HepG2 (cell line): ENCODE results near the gene MGAT4C. TPM values are rescaled to one million over a fixed set of nuclear protein-coding genes. Genes with fewer than 3 reads are reported as not detected.

Experiments
- ATAC-seq: fragments of 200-7000 bp; cut with Tn5 transposase; 3 replicates; pipeline ENCODE4 v1.9.1; 2020; ENCODE audit warnings: mild to moderate bottlenecking, moderate library complexity
- BruUV-seq: library from RNA; stranded (reverse); fragments of 400-500 nt; replicated peaks from 2 replicates; lab custom pipeline; 2021; lab: Mats Ljungman, UMichigan
- CTCF ChIA-PET: fragments of 300-600 bp; formaldehyde crosslinking; extraction: SDS; loops from one replicate; lab custom pipeline; 2021; ENCODE audit warnings: low total read pairs, inconsistent platforms, low intra/inter-chr PET ratio; lab: Yijun Ruan, JAX
- POLR2A ChIA-PET: fragments of 350-600 bp; sonication (Branson Sonifier 250); formaldehyde crosslinking; loops from one replicate; lab custom pipeline; 2020; ENCODE audit warnings: antibody characterized with exemption, inconsistent platforms; lab: Yijun Ruan, JAX
- DNase-seq: peaks from one replicate; pipeline ENCODE4 v3.0.0-alpha.2; 2015; ENCODE audit warnings: low spot score
- FAIRE-seq: peaks from 3 replicates; lab custom pipeline; 2011; peaks lifted over from hg19 to GRCh38; lab: Jason Lieb, UNC
- H2AFZ ChIP-seq: one replicate; pipeline ENCODE4 v1.6.1; 2011; ENCODE audit warnings: low read length, inconsistent platforms
- H3K27ac ChIP-seq: fragments of 300-600 bp; 3 replicates; pipeline ENCODE4 v1.8.0; 2011; ENCODE audit warnings: mixed run types, mild to moderate bottlenecking, mixed read lengths, low read length, inconsistent platforms; ENCODE audit not compliant: insufficient read depth; ENCODE audit errors: extremely low read length
- H3K27me3 ChIP-seq, 2 experiments: fragments of 200-600 bp in 1 of 2; 2 replicates in 1 of 2; 3 replicates in 1 of 2; pipeline versions ENCODE4 v1.6.0 to v1.8.0; 2011; ENCODE audit warnings: low read length in 2 of 2, mild to moderate bottlenecking in 2 of 2, moderate library complexity in 2 of 2, inconsistent platforms in 1 of 2; ENCODE audit not compliant: insufficient read depth in 2 of 2, control insufficient read depth in 1 of 2
- H3K36me3 ChIP-seq, 2 experiments: fragments of 200-600 bp in 1 of 2; replicated peaks in 1 of 2; 2 replicates in 1 of 2; 3 replicates in 1 of 2; pipeline versions ENCODE4 v1.5.1 to v1.8.0; 2011; ENCODE audit warnings: low read length in 2 of 2, inconsistent platforms in 1 of 2; ENCODE audit not compliant: insufficient read depth in 2 of 2, control insufficient read depth in 1 of 2
- H3K4me1 ChIP-seq: 2 replicates; pipeline ENCODE4 v1.5.1; 2012; ENCODE audit warnings: low read length, inconsistent platforms; ENCODE audit not compliant: insufficient read depth
- H3K4me2 ChIP-seq: 2 replicates; pipeline ENCODE4 v1.6.0; 2011; ENCODE audit warnings: low read depth, low read length, inconsistent platforms
- H3K4me3 ChIP-seq, 3 experiments: fragments of 200-600 bp in 1 of 3; sonication (generic), shearing (Covaris generic) in 1 of 3; replicated peaks in 1 of 3; 2 replicates each; pipeline ENCODE4 v1.5.1; 2011 to 2016; ENCODE audit warnings: low read length in 3 of 3, inconsistent platforms in 2 of 3, low read depth in 2 of 3, mild to moderate bottlenecking in 2 of 3, control low read depth in 1 of 3, mixed read lengths in 1 of 3; ENCODE audit not compliant: insufficient read depth in 1 of 3
- H3K79me2 ChIP-seq: one replicate; pipeline ENCODE4 v1.6.1; 2011; ENCODE audit warnings: low read length, inconsistent platforms; ENCODE audit not compliant: insufficient read depth
- H3K9ac ChIP-seq: 2 replicates; pipeline ENCODE4 v1.6.0; 2011; ENCODE audit warnings: mild to moderate bottlenecking, low read depth, low read length, inconsistent platforms; ENCODE audit not compliant: insufficient read depth
- H3K9me3 ChIP-seq: 2 replicates; pipeline ENCODE4 v1.5.1; 2012; ENCODE audit warnings: mild to moderate bottlenecking, low read length
- H4K20me1 ChIP-seq: 2 replicates; pipeline ENCODE4 v1.6.0; 2011; ENCODE audit warnings: inconsistent platforms, mild to moderate bottlenecking, low read length, moderate library complexity; ENCODE audit not compliant: insufficient read depth
- MAFF ChIP-seq: IDR thresholded peaks from 2 replicates; pipeline ENCODE4 v1.6.1; 2011; ENCODE audit warnings: low read depth, low read length, improper control_type of control experiment
- MAFK ChIP-seq, 2 experiments: IDR thresholded peaks in 1 of 2; conservative IDR thresholded peaks in 1 of 2; 2 replicates each; pipeline ENCODE4 v1.6.1; 2011; ENCODE audit warnings: improper control_type of control experiment in 2 of 2, low read length in 2 of 2
- MED13 ChIP-seq: sonication (generic); formaldehyde crosslinking; IDR thresholded peaks from 2 replicates; pipeline ENCODE4 v1.5.0; 2020; ENCODE audit warnings: missing genetic modification reagents
- WGBS: methylation state at CpG from one replicate; pipeline ENCODE4 v1.1.6; 2017; ENCODE audit warnings: low lambda C conversion rate; 5-methylcytosine and 5-hydroxymethylcytosine counted together
- in situ Hi-C: cut with HindIII; loops from 2 replicates; pipeline ENCODE4 v1.10.0; 2017; ENCODE audit warnings: low pct_unique_long_range_greater_than_20kb; ENCODE audit not compliant: extremely low pct_ligation_motif_present
- intact Hi-C: fragments of 100-400 bp; cut with micrococcal nuclease; formaldehyde crosslinking; loops from one replicate; pipeline ENCODE4 v1.10.0; 2022; ENCODE audit not compliant: unreplicated experiment
- polyA plus RNA-seq, 8 experiments: library from polyadenylated mRNA; depleted of rRNA in 3 of 8; stranded (reverse) in 7 of 8; unstranded in 1 of 8; fragments of >200 nt; fragmentation: Illumina TruSeq in 4 of 8; extraction: Trizol in 4 of 8; gene quantifications; 2 replicates each; pipeline versions ENCODE4 v1.2.1 to v1.2.3, GENCODE V29; 2011 to 2016; ENCODE audit warnings: low read depth in 4 of 8, missing spikeins in 1 of 8, mixed read lengths in 1 of 8; ENCODE audit not compliant: insufficient read depth in 1 of 8
- total RNA-seq, 5 experiments: library from RNA; depleted of rRNA; stranded (reverse); fragments of >200 nt; fragmentation: Illumina TruSeq; extraction: Trizol; gene quantifications; 2 replicates each; pipeline ENCODE4 v1.2.3, GENCODE V29; 2016; ENCODE audit warnings: low read depth in 1 of 5
- TF ChIP-seq, protein P1 (sequence below), 2 experiments: fragments of 450-650 bp in 1 of 2; sonication (generic) in 1 of 2; formaldehyde crosslinking in 1 of 2; IDR thresholded peaks; 2 replicates each; pipeline versions ENCODE4 v1.6.1 to v1.8.0; 2016 to 2022; ENCODE audit warnings: antibody characterized with exemption in 1 of 2, mild to moderate bottlenecking in 1 of 2, missing genetic modification reagents in 1 of 2

The MGAT4C gene
- total and polyA plus RNA-seq, 2 of the 13 experiments (the other 11 are each of a cell fraction or from before 2014, with no cell fraction given), result not detected

DNA sequence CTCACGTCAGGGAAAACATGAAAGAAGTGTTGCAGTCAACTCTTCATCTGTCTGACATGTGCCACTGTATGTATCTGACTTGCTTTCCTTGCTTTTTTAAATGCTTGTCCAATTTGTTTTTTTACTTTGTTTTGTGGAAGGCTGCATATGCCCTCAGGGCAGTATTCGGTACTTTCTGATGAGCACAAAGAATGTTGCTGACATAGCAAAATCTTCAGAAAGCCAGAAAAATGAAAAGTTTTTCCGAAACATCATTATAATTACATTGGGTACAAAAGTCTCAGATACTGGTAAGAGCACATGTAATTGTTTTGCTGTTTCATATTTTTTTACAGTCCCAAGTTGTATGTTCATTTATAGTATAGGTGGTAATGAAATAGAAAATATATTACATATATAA is 237.8 kb downstream of the MGAT4C start (continued):
- TF ChIP-seq, protein P1, sequence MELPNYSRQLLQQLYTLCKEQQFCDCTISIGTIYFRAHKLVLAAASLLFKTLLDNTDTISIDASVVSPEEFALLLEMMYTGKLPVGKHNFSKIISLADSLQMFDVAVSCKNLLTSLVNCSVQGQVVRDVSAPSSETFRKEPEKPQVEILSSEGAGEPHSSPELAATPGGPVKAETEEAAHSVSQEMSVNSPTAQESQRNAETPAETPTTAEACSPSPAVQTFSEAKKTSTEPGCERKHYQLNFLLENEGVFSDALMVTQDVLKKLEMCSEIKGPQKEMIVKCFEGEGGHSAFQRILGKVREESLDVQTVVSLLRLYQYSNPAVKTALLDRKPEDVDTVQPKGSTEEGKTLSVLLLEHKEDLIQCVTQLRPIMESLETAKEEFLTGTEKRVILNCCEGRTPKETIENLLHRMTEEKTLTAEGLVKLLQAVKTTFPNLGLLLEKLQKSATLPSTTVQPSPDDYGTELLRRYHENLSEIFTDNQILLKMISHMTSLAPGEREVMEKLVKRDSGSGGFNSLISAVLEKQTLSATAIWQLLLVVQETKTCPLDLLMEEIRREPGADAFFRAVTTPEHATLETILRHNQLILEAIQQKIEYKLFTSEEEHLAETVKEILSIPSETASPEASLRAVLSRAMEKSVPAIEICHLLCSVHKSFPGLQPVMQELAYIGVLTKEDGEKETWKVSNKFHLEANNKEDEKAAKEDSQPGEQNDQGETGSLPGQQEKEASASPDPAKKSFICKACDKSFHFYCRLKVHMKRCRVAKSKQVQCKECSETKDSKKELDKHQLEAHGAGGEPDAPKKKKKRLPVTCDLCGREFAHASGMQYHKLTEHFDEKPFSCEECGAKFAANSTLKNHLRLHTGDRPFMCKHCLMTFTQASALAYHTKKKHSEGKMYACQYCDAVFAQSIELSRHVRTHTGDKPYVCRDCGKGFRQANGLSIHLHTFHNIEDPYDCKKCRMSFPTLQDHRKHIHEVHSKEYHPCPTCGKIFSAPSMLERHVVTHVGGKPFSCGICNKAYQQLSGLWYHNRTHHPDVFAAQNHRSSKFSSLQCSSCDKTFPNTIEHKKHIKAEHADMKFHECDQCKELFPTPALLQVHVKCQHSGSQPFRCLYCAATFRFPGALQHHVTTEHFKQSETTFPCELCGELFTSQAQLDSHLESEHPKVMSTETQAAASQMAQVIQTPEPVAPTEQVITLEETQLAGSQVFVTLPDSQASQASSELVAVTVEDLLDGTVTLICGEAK (IDR thresholded peaks at IDR 0.05), result no peak
- TF ChIP-seq, protein P1 (CRISPR knock-in tag; IDR thresholded peaks at IDR 0.05), result no peak
- peak; percentile 95 for TF ChIP-seq MAFF
- peak; percentile 92 to 97 for TF ChIP-seq MAFK (conservative IDR thresholded peaks at IDR 0.05 in 1 of 2, IDR thresholded peaks at IDR 0.05 in 1 of 2; ENCODE audit: low read length in 2 of 2)

DNA sequence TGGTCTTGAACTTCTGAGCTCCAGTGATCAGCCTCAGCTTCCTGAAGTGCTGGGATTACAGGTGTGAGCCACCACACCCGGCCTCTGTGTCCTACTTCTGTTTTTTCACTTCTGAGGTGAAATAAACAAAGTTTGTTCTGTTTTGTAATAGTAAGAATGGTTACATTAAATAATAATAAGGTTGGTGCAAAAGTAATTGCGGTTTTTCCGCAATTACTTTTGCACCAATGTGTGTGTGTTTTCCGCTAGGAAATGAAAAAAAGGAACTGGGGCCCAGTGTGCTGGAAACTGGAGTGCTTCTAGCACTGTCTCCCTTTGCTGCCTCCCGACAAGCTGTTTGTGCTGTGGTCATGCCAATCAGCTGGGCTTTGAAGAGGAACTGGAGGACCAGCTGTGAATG is 241.2 kb downstream of the MGAT4C start:
- no peak overlapping the region for H3K9ac ChIP-seq
- no peak for FAIRE-seq
- ATAC-seq, result no peak
- no peak overlapping the region for H3K4me3 ChIP-seq
- DNase-seq, result no peak
- intact Hi-C loops, result no loop called here
- no peaks in the 10 kb centered on the region; a peak in 1 of 5 replicates for H3K27me3 ChIP-seq
- no peaks in the 10 kb centered on the region for H3K79me2 ChIP-seq
- H2AFZ ChIP-seq, result no peak overlapping the region
- H3K4me2 ChIP-seq, result no peak overlapping the region
- H3K36me3 ChIP-seq, result no peaks in the 10 kb centered on the region
- WGBS, result 15% methylated on average over 5 of the region's 5 CpGs
- no peaks in the 10 kb centered on the region for H3K4me1 ChIP-seq
- no peaks in the 10 kb centered on the region for H3K9me3 ChIP-seq
- in situ Hi-C loops, result no loop called here
- POLR2A ChIA-PET, result no interaction called here
- no peak overlapping the region for H3K27ac ChIP-seq
- CTCF ChIA-PET, result no interaction called here
- H4K20me1 ChIP-seq, result no peaks in the 10 kb centered on the region
- no TSS peak for BruUV-seq
- TF ChIP-seq MED13 (CRISPR knock-in tag), result no peak
